Measurements from ENCODE around the gene TBC1D20.

Gene TBC1D20

DNA sequence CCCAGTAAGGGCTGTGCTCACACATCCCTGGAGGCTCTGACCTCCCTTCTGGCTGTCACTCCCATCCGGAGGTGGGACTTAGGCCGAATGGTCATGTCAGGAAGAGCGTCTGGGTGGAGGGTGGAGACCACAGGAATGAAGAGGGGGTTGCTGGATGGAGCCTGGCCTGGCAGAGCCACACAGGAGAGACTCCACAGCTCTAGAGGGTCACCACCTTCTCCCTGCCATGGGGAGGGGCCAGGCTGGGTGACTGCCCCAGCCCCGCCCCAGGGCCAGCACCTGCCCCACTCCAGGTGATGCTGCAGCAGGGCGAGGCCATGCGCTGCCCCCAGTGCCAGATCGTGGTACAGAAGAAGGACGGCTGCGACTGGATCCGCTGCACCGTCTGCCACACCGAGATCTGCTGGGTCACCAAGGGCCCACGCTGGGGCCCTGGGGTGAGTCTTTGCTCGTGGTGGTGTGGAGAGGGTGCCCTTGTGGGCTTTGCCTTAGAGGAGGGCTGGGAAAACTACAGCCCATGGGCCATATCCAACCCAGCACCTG is 33.6 kb downstream of the TBC1D20 start:
- in situ Hi-C loops (cut with HindIII; ENCODE audit: low sequenced_read_pairs), result no loop called here
- no peak for DNase-seq (ENCODE audit: low read depth)
- no peak overlapping the region for H3K4me3 ChIP-seq (ENCODE audit: low read depth, low read length)
- TF ChIP-seq, protein P1, sequence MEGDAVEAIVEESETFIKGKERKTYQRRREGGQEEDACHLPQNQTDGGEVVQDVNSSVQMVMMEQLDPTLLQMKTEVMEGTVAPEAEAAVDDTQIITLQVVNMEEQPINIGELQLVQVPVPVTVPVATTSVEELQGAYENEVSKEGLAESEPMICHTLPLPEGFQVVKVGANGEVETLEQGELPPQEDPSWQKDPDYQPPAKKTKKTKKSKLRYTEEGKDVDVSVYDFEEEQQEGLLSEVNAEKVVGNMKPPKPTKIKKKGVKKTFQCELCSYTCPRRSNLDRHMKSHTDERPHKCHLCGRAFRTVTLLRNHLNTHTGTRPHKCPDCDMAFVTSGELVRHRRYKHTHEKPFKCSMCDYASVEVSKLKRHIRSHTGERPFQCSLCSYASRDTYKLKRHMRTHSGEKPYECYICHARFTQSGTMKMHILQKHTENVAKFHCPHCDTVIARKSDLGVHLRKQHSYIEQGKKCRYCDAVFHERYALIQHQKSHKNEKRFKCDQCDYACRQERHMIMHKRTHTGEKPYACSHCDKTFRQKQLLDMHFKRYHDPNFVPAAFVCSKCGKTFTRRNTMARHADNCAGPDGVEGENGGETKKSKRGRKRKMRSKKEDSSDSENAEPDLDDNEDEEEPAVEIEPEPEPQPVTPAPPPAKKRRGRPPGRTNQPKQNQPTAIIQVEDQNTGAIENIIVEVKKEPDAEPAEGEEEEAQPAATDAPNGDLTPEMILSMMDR (IDR thresholded peaks at IDR 0.05; ENCODE audit: low read depth, low read length, missing control alignments), result no peak

DNA sequence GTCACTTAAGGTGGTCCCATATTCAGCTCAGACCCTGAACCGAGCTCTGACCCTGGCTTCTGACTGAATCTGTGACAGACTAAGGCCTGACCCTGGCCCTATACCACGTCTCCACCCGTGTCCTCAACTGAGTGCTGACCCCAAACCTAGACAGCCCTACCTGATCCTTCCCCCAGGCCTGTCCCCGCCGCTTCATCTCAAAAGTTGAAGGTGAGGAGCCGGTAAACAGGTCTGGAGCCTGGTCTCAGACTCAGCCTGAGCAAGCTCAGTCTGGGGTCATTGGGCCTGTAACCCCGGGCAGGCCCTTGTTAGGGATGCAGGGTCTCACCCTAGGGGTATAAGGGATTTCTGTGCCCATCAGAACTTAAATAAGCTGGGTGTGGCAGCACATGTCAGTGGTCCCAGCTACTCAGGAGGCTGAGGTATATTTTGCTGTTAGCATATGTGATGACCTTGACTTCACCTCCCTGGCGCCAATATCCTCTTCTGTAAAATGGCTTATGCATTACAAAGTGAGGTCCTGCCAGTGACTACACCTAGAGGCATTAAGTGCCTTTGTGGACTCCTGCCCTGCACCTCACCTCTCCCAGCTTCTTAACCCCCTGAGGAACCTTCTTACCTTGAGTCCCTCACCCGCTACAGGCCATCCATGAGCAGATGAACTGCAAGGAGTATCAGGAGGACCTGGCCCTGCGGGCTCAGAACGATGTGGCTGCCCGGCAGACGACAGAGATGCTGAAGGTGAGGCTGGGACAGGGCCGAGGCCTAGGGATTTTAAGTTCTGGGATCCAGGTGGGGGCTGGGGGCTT is 34.3 kb downstream of the TBC1D20 start:
- TF ChIP-seq, protein P1 (IDR thresholded peaks at IDR 0.05; ENCODE audit: low read depth, low read length, missing control alignments), result no peak
- in situ Hi-C loops (cut with HindIII; ENCODE audit: low sequenced_read_pairs), result no loop called here
- no peak for DNase-seq (ENCODE audit: low read depth)
- no peak overlapping the region for H3K4me3 ChIP-seq (ENCODE audit: low read depth, low read length)

DNA sequence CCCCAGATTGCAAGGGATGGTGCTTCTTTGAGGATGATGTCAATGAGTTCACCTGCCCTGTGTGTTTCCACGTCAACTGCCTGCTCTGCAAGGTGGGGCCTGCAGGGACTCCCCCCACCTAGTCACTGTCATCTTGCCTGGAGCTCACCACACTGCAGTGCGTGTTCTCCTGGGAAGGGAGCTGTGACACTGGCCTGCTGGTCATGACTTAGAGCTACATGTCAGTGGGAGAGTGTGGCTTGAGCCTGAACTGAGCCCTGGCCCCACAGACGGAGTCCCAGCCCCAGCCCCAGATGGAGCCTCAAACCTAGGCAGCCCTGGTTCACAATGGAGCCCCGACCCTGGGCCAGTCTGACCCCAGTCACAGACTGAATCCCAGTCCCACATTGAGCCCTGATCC is 34.9 kb downstream of the TBC1D20 start:
- in situ Hi-C loops (cut with HindIII; ENCODE audit: low sequenced_read_pairs), result no loop called here
- TF ChIP-seq, protein P1 (IDR thresholded peaks at IDR 0.05; ENCODE audit: low read depth, low read length, missing control alignments), result no peak
- no peak for DNase-seq (ENCODE audit: low read depth)
- no peak overlapping the region for H3K4me3 ChIP-seq (ENCODE audit: low read depth, low read length)

DNA sequence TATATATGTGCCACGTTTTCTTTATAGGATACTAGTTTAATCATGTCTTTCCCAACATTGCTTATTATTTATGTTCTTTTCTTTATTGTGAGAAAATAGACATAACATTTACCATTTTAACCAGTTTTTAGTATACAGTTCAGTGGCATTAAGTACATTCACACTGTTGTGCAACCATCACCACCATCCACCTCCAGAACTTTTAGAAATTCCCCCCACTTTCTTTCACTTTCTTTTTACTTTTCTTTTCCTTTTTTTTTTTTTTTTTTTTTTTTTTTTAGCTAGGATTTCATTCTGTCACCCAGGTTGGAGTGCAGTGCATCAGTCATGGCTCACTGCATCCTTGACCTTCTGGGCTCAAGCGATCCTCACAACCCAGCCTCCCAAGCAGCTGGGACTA is 35.8 kb downstream of the TBC1D20 start:
- TF ChIP-seq, protein P1 (IDR thresholded peaks at IDR 0.05; ENCODE audit: low read depth, low read length, missing control alignments), result no peak
- H3K4me3 ChIP-seq (ENCODE audit: low read depth, low read length), result no peak overlapping the region
- DNase-seq (ENCODE audit: low read depth), result no peak
- in situ Hi-C loops (cut with HindIII; ENCODE audit: low sequenced_read_pairs), result no loop called here

DNA sequence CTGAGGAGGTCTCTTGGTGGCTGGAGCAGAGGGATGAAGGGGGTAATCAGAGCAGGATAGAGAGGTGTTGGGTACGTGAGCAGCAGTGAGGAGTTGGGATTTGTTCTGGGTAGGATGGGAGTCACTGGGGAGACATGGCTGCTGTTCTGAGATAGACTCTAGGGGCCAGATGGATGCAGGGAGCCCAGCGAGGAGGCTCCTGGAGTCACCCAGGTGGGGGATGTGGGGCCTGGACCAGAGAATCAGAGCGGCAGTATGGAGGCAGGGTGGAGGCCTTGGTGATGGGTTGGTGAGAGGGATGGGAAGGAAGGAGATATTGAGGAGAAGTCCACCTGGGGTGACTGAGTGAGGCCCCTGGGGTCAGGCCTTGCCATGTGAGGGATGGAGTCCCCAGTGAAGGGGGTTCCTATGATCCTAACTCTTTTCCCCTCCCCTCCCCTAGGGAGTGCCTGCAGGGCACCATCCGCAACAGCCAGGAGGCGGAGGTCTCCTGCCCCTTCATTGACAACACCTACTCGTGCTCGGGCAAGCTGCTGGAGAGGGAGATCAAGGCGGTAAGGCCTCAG is 40.6 kb downstream of the TBC1D20 start:
- in situ Hi-C loops (cut with HindIII; ENCODE audit: low sequenced_read_pairs), result no loop called here
- no peak for DNase-seq (ENCODE audit: low read depth)
- TF ChIP-seq, protein P1 (IDR thresholded peaks at IDR 0.05; ENCODE audit: low read depth, low read length, missing control alignments), result no peak
- no peak overlapping the region for H3K4me3 ChIP-seq (ENCODE audit: low read depth, low read length)

DNA sequence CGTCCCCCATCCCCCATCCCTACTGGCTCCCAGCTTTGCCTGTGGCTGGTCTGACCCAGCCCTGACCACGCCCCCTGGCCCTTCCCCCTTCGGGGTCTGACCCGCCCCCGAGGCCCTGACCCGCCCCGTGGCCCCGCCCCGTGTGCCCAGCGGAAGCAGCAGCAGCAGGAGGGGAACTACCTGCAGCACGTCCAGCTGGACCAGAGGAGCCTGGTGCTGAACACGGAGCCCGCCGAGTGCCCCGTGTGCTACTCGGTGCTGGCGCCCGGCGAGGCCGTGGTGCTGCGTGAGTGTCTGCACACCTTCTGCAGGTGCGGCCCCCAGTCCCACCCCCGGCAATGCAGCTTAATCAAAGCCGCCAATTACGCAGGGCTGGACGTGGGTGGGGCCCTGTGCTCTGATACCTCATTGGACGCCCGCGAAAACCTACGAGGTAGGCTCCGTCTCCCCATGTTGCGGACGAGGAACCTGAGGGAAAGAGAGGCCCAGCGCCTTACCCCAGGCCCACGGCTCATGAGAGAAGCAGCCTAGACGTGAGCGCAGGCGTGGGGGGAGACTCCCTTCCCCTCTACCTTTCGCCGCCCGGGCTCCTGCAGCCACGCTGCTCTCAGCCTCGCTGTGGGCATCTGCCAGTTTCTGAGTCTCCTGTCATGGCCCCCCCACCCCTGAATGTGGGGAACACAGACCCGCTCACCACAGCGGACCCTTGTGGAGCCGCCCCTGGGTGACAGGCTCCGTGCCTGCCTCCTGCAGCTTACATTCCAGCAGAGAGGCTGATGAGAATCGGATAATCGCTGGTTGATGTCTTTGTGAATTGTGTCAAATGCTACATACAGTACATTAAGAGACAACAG is 41.4 kb downstream of the TBC1D20 start:
- TF ChIP-seq, protein P1 (IDR thresholded peaks at IDR 0.05; ENCODE audit: low read depth, low read length, missing control alignments), result no peak
- in situ Hi-C loops (cut with HindIII; ENCODE audit: low sequenced_read_pairs), result no loop called here
- DNase-seq (ENCODE audit: low read depth), result no peak
- no peak overlapping the region for H3K4me3 ChIP-seq (ENCODE audit: low read depth, low read length)

Measured in astrocyte of the cerebellum (primary cell).